NCI-H526 (cell line): Measurements from ENCODE around the gene TUBB.

ENCODE experiments used
- DNase-seq, 2 experiments: peaks; one replicate each; lab custom pipeline; 2025; lab: John Stamatoyannopoulos, UW

TUBB gene

DNA sequence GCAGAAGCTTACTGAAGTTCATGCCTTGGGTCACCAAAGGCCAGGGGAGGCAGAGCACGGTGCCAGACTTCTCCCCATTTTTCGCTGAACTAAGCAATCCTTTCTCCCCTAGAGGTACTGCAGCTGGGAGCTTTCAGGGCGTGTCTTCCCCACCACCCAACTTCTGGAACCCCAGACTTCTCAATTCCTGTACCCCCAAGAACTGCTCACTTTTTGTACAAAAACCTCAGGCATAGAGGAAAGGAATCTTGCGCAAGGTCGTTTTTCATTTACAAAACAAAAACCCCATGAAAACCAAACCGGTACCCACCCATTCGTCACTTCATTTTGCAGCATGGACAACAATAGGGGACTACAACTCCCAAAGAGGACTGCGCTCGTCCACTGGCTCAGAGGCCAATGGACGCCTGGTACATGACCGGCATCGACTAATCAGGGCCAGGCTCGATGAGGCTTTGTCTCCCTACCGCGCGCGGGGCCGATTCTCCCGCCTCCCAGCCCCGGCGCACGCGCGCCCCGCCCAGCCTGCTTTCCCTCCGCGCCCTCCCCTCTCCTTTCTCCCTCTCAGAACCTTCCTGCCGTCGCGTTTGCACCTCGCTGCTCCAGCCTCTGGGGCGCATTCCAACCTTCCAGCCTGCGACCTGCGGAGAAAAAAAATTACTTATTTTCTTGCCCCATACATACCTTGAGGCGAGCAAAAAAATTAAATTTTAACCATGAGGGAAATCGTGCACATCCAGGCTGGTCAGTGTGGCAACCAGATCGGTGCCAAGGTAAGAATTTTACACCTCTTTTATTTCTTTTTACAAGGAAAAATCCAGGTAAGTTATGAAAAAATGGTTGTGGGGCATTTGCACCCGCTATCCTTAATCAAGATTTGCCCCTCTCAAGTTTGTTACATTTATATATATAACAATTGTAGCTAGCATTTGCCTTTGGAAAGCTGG is at the start of gene TUBB:
TSS of gene TUBB (plus strand) at position 562 of the 947 bp plus-strand sequence. CDS start at position 717, 155 bp downstream.
- peak; percentile 96 to 98 for DNase-seq

DNA sequence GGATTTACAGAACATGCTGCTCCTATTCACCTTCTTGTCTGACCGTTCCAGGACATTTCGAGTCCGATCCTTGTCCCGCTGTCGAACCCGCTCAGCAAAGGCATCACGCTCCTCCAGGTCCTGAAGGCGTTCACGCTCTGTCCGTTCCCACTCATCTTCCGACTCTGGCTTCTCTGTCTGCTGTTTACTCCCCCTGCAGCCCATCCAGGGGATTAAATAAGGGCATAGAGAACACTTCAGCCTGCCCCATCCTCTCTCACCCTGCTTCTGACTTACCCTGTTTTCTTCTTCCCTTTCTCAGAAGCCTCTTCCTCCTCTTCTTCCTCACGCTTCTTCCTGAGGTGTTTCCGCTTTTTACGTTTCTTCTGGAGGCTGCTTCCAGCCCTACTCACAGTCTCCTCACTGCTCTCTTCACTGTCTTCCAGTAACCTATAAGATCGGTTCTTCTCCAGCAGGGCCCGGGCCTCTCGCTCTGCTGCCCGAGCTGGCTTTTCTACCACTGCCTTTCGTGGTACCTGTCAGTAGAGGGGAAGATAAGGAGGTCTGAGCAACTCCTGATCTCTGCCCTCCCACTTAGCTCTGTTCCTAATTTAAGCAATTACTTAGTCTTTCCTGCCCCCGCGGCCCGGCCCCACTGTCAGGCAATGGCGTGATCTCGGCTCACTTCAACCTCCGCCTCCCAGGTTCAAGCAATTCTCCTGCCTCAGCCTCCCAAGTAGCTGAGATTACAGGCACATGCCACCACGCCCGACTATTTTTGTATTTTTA is 49.2 kb upstream of the TUBB start:
- DNase-seq, result no peak

DNA sequence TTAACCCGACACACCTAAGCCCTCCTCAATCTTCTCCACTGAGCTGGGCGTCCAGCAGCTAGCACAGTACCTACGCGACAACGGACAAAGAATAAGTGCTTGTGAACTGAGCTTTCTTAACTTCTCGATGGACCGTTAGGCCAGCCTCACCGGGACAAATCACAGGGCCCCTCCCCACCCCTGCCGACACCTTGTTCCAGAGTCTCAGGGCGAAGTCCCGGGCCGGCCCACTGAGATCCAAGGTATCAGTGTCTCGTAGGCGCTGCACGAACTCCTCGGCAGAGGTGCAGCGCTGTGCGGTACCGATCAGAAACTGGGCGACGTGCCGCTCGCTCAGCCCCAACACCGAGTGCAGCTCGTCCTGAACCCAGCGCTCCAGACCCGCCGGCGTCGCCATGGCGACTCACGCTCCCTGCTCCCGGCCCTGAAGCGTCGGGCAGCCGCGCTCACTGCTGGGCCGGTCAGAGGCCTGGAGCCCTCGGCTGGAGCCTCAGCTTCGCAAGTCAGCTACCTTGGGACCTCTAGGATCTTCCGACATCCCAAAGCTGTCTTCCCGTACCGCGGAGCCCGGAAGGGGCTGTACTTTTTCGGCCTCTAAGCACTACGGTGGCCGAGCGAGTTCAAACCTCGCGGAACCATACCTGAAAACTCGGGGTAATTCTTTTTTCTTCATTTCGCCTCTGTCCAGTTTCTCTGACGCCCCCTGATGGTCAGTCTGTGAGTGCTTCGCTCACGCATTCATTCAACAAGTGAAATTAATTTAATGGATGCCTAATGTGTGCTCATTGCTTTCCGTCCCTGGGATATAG is 47.5 kb upstream of the TUBB start, which contains the start of gene DHX16:
TSS of gene DHX16 (minus strand) at position 562 of the 809 bp plus-strand sequence. CDS start at position 397, 165 bp downstream.
- DNase-seq, result peak; percentile 94 to 97

DNA sequence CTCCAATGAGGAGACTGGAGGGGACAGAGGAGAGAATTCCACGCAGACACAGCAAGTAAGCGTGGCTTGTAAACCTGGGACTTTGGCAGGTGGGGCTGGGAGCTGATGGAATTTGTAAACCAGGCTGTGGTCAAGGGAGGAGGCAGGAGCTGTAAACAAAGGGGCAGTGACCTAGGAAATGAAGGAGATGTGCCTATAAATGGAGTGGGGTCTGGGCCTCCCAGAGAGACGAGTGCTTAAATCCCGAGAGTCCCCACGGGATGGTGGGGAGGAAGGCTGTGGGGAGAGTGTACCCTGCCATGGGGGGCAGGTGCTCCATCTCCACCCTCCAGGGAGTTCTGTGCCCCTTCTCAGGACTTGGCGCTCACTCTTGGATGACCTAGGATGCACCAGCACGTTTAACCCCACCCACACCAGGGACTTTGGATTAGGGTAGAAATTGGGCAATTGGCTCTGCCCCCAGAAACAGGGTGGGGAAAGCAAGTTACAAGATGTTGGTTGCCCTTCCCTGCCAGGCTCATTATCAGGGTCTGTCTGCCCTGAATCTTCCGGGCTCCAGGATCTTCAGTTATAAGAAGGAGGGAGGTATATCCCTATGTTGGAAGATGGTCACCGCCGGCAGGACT is 43.4 kb upstream of the TUBB start:
- DNase-seq, result no peak

DNA sequence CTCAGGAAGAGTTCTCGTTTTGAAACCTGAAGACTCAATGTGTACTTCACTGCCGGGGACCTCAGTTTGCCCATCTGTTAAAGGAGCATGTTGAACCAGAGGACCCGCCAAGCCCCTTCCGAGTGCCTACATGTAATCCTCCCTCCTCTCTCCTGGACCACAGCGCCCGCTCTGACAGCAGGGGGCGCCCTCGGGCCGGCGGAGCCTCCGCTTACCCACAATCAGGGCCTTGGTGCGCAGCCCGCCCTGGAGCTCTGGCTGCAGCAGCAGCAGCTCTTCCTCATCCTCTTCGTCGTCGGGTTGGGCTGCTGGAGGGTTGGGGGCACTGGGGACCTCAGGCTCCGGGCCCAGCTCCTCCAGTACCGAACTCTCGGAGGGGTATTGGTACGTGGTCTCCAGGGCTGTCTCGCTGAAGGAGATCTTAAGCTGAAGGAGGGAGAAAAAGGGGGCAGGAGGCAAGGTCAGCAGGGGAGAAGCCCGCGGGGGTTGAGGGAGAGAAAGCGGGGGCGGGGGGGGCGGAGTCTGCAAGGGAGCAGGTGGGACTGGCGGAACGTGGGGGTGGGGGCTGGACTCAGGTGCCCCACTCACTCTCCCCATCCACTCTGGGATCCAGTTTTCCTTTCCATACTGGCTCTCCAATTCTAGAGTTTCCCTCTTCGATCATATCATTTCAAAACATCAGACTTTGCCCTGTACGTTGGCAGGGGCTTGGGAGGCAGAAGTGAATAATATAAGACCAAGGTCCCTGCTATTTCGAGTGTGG is 41.0 kb upstream of the TUBB start:
- DNase-seq, result peak; percentile 42 to 86

DNA sequence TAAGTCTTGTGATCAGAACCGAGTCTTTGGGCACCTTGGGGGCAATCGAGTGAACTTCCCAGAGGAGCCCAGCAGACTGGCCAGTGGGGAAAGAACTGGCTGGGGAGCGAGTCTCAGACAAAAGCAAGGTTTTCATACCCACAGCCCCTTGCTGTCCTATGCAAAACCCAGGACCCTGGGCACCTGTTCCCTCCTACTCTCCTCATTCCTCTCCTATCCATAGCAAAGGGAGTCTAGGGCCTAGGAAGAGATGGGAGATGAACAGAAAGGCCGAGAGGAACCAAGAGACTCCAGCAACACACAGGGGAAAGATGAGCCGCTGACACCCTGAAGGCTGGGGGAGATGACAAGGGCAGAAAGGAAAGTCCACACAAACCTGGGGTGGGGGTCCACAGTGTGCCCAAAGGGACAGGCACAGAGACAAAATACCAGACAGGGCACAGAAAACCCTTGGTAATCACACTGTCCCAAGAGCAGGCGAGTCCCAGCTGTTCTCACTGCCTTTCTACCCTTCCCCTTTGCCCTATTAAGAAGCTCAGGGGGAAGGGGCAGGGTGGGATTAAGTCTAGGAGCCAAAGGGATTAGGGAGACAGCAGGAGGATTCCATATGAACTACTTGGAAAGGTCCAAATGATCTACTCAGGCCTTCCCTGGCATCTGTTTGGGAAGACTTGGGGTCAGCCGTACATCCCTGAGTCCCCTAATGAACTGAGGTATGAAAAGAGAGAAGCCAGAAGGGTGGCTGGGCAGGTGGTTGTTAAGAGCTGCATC is 40.2 kb upstream of the TUBB start:
- no peak for DNase-seq

DNA sequence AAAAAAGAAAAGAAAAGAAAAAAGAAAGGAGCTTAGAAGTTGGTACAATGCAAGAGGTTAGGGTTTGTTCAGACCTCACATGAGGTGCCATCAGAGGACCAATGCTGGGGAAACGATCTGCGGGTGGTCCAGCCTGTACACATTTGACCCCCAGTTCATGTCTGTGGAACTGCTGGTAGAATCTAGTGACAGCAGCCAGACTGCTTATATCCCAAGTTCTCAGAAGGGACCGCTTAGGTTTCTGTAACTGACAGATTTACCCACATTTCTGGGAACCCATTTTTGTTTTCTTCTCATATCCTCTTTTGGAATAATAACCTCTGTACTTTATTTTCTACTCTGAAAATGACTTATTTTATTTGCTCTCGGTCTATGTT is 38.4 kb upstream of the TUBB start:
- no peak for DNase-seq

DNA sequence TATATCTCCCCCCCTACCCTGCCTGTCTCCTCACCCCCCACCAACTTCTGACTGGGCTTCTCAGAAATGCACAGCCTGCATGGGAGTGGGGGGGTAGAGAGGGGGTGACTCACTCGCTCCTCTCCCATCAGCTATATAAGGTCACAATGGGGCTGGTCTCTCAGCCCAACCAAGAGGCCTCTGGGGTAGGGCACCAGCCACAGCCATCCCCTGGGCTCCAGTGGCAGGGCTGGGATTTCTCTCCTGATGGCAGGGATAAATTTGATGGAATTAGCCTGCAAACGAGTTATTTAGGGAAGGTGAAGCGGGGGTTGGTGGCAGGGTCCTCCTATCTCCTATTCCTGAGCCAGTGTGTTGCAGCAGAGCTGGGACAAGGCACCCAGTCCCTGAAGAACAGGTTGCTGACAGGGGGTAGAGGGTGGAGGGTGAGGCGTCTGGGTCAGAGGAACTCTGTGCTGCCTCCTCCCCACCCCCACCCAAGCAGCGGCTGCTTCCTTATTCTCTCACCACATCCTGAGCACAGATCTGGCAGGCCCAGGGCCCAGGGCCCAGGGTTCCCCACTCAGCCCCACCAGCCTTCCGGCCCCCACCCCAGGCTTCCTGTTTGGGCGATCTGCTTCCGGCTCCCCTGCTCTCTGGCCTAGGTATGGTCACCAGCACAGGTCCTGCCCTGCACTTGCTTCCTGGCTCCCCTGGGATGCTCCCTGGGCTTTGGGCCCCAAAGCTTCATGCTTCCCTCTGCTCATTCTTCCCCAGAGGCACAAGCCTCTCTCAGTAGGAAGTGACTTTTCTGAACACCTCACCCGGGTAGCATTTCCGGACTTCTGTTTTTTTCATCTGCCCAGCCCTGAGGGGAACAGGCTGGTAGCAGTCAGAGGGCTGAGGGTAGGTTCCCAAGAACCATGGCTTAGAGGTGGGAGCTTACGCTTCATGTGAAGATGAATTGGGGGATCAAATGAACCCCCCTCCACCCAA is 37.7 kb upstream of the TUBB start:
- DNase-seq, result no peak

DNA sequence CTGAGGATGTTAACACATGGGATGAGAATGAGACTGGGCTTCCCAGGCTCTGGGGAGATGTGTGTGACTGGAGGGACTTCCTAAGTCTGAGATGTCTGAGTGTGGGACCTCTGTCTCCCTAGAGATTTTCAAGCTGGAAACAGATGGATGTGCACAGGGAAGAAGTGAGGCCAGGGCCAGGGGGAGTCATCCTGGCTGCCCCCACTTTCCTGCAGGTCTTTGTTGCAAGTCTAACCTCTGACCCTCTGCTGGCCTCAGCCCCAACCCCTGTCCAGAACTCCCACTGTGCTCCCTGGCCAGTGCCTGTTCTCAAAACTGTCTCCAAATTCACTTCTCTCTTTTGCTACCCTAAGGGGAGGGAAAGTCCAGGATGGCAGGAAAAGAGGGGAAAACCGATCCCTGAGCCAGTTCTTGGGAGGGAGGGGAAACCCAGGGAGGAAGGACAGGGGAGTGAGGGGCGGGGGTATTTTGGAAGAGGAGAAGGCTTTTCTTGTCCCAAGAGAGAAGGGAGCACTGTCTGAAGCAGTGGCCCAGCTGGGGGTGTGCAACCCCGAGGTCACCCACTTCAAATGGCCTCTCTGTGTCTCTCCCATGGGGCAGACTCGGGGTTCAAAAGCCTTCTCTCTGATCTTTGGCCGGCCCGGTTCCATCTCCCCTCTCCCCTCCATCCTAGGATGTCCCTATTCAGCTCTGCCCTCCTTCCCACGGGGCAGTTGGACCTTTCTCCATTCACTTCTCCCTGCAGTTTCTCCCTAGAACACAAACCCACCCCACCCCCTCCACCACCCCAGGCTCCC is 36.8 kb upstream of the TUBB start:
- DNase-seq, result no peak

DNA sequence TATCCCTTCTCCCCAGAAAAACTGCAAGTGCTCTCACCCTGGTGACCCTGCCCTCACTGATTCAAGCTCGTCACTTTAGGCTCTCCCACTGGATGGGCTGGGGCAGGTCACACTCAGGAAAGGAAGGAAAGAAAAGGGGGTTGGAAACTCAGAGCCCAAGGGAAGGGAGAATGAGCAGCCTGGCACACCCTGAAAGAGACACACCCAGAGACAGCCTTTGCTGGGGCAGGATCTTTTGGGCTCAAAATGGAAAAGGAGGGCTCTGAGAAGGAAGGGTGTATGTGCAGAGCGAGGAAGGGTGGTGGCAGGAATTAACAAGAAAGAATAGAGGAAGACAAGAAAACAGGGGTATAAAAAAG is 36.2 kb upstream of the TUBB start:
- DNase-seq, result no peak

DNA sequence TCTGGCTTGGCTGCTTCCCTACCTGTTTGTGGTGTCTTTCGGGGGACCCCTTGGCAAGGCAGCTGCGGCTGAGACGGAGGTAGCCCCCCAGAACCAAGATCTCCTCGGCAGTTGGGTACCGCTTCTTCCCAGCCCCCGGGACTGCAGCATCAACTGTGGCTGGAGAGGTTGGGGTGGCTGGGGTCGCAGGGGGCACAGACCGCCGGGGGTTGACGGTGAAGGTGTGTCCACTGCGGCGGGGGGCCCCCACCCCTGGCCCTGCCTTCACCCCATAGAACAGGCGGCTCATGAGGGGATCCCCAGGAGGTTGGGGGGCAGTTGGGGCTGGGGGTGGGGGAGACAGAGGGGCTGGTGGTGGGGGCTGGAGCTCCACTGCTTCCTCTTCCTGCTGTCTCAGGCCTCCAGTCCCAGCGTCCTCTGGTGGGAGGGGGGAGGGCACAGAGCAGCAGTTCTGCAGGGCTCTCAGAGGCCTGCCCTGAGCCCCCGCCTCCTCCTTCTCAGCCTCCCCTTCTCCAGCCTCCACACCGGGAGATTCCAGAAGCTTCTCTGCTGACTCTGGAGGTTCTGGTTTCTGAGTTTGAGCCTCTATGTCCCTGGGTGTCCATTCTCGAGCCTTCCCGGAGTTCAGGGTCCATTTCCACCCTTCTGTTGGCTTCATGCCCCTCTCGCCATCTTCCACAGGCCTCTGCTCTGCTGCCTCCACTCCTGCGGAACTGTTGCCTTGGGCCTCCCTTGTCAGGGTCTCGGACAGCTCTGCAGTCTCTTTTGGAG is 35.6 kb upstream of the TUBB start:
- DNase-seq, result no peak

DNA sequence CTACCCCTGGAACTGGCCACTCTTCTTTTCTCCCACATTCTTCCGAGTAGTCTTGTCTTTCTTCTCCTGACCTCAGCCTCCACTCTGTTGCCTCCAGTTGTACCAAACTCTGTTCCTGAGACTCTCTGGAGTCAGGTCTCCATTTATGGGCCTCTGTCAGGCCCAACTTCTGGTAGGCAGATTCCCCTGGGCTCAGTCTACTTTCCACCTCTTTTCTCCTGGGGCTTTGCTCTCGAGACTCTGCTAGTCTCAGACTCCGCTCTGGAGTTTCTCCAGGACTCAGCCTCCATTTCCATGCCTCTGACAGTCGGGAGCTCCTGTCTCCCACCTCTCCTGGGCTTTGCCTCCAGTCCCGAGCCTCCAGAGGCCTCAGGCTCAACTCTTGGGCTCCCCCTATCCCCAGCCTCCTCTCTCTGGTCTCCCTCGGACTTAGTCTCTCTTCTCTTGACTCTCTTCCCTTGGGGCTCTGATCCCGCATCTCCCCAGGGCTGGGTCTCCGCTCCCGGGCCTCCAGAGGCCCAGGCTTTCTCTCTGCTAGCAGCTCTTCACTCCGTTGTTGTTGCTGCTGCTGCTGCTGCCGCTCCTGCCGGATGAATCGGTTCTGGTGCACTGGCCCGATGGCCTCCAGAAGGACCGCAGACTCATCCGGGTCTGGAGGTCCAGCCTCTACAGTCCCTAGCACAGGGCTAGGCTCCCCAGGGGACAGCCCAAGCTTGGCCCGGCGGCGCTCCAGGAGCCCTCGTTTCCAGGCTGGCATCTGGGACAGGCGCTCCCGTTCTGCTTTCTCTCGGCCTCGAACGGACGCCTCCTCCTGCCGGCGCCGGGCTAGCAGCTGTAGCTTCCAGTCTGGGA is 34.8 kb upstream of the TUBB start:
- no peak for DNase-seq

DNA sequence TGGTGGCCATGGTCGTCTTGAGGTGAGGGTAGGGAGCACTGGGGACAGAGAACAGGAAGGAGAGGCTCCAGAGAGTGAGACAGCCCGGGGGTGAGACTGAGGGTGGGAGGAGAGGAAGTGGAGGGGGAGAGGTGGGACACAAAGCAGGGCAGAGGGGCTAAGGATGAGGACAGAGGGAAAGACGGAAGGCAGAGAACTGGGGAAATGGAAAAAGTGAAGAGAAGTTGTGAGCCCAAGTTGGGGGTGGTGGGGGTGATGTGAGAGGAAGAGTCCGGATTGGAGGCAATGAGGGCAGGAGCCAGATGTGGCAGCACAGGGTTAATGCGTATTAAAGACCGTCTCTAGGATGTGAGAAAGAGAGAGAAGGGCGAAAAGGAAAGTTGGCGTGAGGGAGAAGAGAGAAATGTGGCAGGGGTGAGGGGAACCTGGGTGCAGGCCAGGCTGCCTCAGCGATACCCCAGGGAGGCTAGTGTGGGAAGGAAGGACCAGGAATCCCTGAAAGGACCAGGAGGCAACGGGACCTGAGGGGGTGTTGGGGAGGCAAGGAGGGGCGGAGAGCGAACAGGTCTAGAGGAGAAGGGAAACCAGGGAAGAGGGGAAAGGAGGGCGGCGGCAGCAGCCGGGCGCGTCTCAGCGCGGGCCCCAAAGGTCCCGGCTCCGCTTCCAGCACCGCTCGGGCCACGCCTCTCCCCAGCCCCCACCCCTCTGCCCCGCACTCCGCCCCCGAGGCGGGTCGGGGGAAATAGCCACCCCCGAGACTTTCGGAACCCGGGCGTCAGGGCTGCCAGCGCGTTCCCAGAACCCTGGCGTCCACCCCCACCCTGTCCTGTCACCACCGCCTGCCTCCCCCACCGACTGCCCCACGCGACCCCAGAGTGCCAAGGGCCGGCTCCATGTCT is 33.9 kb upstream of the TUBB start, which contains the start of gene PPP1R18:
TSS of gene PPP1R18 (minus strand) at position 637 of the 899 bp plus-strand sequence. CDS start at position 10, 627 bp downstream.
- peak in 1 of 2 experiments; percentile 77 for DNase-seq

DNA sequence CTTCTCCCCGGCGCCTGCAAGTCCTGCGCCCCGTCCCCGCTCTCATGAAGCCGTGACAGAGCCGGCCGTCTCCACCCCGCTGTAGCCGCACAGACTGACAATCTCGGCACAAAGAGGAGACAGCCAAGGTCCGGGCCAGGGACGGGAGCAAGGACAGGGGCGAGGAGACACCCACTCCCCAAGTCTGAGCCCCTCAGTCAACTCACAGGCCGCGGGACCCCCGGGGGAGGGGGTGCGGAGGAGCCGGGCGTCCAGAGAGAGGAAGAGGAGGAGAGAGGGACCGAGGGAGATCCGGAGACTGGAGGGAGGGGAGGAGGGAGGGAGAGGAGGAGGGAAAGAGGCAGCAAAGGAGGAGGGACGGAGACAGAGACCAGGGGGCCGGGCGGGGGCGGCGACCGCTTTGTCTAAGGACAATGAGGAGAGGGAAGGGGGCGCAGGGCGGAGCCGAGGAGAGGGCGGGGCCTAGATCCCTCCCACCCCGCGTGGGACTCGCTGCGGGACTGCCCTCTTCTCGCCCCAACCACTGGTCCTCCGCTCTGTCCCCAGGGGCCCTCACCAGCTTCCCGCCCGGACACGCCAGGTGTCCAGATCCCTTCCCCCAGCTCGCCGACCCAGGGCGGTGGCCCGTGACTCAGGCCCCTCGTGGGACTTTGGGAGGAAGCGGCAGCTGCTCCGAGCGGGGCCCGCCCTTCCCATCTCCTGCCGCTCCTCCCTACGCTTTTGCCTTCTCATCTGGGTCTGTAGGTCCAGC is 33.1 kb upstream of the TUBB start:
- peak; percentile 76 to 94 for DNase-seq
